ENCODE results near the gene RSU1.

GRCh38 chr10:16857419-16857818 is 40.2 kb upstream of the RSU1 start:
- peak; percentile 74 for TF ChIP-seq ISL1 (CRISPR knock-in tag; IDR thresholded peaks at IDR 0.05)
- no peak for TF ChIP-seq RARB (CRISPR knock-in tag; IDR thresholded peaks at IDR 0.05)
- no peak for TF ChIP-seq OSR1 (CRISPR knock-in tag; IDR thresholded peaks at IDR 0.05)
- no peak for TF ChIP-seq ZNF565 (CRISPR knock-in tag; conservative IDR thresholded peaks at IDR 0.05; ENCODE audit: low read depth)
- TF ChIP-seq CREB5 (CRISPR knock-in tag; IDR thresholded peaks at IDR 0.05; ENCODE audit: low read depth) = no peak
- TF ChIP-seq ZFP30 (CRISPR knock-in tag; IDR thresholded peaks at IDR 0.05) = no peak
- no peak for TF ChIP-seq PATZ1 (CRISPR knock-in tag; IDR thresholded peaks at IDR 0.05; ENCODE audit: borderline replicate concordance)
- no peak for TF ChIP-seq BACH2 (CRISPR knock-in tag; IDR thresholded peaks at IDR 0.05; ENCODE audit: borderline replicate concordance)
- no peak for TF ChIP-seq ARNTL (CRISPR knock-in tag; IDR thresholded peaks at IDR 0.05; ENCODE audit: borderline replicate concordance, low read depth)
- no peak for TF ChIP-seq GLIS3 (CRISPR knock-in tag; IDR thresholded peaks at IDR 0.05)
- peak; percentile 58; the same call in 1 of the 2 replicates for TF ChIP-seq TOX (CRISPR knock-in tag; IDR thresholded peaks at IDR 0.05; ENCODE audit: borderline replicate concordance)
- peak; percentile 43; the same call in 1 of the 2 replicates for TF ChIP-seq TSHZ2 (CRISPR knock-in tag; IDR thresholded peaks at IDR 0.05)
- TF ChIP-seq ZC3H10 (CRISPR knock-in tag; IDR thresholded peaks at IDR 0.05) = no peak
